ENCODE measurements around the gene PHF8. TPM values are rescaled to one million over a fixed set of nuclear protein-coding genes. Genes with fewer than 3 reads are reported as not detected.

Gene PHF8
- total and polyA plus RNA-seq, 12 donors: 6.1 to 73.5 (median 20.0) TPM

DNA sequence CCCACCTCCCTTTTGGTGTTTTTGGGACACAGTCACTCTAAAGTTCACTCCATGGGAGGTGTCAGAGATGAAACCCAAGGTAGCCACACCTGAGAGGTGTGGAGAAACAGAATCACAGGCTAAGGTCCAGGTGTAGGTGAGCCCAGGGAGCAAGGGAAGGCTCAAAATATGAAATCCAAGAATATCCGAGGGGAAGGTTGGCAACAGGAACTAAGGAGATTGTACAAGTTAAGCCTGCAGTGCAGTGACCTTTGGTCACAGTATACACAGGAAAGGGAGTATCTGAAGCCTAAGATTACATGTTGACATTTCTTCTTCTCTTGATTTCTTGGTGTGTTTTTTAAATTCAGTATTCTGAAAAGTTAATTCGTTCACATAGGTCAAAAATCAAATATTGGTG lies 46.5 kb downstream of the PHF8 start:
- no peaks in the 10 kb centered on the region for H3K9me3 ChIP-seq (replicated peaks in 1 of 3)
- no peak overlapping the region for H3K4me3 ChIP-seq
- H3K4me1 ChIP-seq (replicated peaks in 1 of 2): no peaks in the 10 kb centered on the region
- H3K27me3 ChIP-seq: no peaks in the 10 kb centered on the region
- H3K27ac ChIP-seq: no peak overlapping the region
- WGBS, 4 donors: 77 to 92% (median 85%) methylated on average over 2 of the region's 2 CpGs
- no peak for DNase-seq
- H3K36me3 ChIP-seq (replicated peaks in 1 of 2): peaks cover 0 to 17% of the 10 kb centered on the region in 2 donors
- intact Hi-C loops (cut with DNase I): no loop called here
- TF ChIP-seq POLR2A (IDR thresholded peaks at IDR 0.05): no peak
- TF ChIP-seq, protein P1, sequence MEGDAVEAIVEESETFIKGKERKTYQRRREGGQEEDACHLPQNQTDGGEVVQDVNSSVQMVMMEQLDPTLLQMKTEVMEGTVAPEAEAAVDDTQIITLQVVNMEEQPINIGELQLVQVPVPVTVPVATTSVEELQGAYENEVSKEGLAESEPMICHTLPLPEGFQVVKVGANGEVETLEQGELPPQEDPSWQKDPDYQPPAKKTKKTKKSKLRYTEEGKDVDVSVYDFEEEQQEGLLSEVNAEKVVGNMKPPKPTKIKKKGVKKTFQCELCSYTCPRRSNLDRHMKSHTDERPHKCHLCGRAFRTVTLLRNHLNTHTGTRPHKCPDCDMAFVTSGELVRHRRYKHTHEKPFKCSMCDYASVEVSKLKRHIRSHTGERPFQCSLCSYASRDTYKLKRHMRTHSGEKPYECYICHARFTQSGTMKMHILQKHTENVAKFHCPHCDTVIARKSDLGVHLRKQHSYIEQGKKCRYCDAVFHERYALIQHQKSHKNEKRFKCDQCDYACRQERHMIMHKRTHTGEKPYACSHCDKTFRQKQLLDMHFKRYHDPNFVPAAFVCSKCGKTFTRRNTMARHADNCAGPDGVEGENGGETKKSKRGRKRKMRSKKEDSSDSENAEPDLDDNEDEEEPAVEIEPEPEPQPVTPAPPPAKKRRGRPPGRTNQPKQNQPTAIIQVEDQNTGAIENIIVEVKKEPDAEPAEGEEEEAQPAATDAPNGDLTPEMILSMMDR (IDR thresholded peaks at IDR 0.05): no peak

DNA sequence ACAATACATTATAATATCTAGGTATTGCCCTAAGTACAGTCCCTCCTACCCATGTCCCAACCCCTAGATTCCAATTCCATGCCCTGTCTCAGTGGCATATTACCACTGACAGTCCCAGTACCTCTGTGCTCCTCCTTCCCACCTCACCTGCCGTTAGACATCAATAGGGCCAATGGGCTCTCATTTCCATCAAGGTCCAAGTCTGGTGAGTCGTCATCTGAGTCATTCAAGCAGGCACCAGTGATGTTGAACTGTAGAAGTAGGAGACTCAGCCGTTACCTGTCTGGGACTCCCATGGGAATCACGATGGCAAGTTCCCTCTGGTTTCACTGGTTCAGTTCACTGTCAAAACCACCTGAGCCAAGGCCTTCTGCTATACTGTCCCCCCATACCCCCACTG lies 51.7 kb downstream of the PHF8 start:
- TF ChIP-seq, protein P1 (IDR thresholded peaks at IDR 0.05): no peak
- no peak for TF ChIP-seq POLR2A (IDR thresholded peaks at IDR 0.05)
- DNase-seq: no peak
- Histone ChIP-seq H3K27ac (no peak overlapping the region), H3K36me3 (replicated peaks in 1 of 2) (peaks cover 0 to 7% of the 10 kb centered on the region in 2 donors), H3K4me3 (no peak overlapping the region), H3K27me3 (no peaks in the 10 kb centered on the region), H3K9me3 (replicated peaks in 1 of 3) (no peaks in the 10 kb centered on the region), H3K4me1 (replicated peaks in 1 of 2) (no peaks in the 10 kb centered on the region)
- intact Hi-C loops (cut with DNase I): no loop called here
- 65 to 81% (median 75%) methylated on average over 2 to 4 of the region's 4 CpGs for WGBS, 4 donors

DNA sequence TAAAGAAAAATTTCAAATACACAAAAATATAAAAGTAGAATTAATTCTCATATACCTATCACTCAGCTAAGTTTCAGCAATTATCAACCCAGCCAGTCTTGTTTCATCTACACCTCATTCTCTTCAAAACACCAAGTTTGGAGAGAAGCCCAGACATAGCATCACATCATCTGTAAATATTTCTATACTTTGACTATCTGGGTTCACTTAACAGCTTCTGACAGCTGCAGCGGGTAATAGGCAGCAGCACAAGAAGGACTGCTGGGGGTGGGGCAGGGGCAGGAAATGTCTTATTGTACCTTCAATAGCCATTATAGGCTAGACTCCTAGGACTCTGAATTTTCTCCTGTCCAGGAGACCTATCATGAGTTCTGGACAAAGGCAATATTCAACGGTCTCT lies 54.1 kb downstream of the PHF8 start:
- DNase-seq: no peak
- Histone ChIP-seq H3K27me3 (no peaks in the 10 kb centered on the region), H3K4me1 (replicated peaks in 1 of 2) (no peaks in the 10 kb centered on the region), H3K27ac (no peak overlapping the region), H3K4me3 (no peak overlapping the region), H3K36me3 (replicated peaks in 1 of 2) (peaks cover 0 to 18% of the 10 kb centered on the region in 2 donors), H3K9me3 (replicated peaks in 1 of 3) (no peaks in the 10 kb centered on the region)
- TF ChIP-seq, protein P1 (IDR thresholded peaks at IDR 0.05): no peak
- TF ChIP-seq POLR2A (IDR thresholded peaks at IDR 0.05): no peak
- WGBS, 4 donors: 84 to 99% (median 92%) methylated on average over 2 of the region's 2 CpGs
- intact Hi-C loops (cut with DNase I): no loop called here

DNA sequence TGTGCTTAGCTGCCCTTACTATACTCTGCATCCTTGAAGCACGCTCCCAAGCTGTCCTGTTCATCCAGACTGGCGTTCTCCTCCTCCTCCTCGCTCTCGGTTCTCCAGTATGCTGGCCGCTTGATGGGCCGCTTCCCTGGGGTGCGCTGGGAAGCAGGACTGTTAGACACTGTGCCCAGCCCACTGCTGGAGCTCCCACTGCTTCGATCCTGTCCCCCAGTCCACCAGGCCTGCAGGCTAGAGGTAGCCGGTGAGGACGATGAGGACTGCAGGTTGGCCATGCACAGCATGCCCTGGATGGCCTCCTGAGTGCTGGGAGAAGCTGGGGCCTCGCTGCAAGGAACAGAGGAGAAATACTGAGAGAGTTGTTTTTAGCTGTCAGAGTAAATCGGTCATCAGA lies 59.4 kb downstream of the PHF8 start:
- no peak for DNase-seq
- no peaks in the 10 kb centered on the region for H3K4me1 ChIP-seq (replicated peaks in 1 of 2)
- no peak overlapping the region for H3K27ac ChIP-seq
- 83 to 98% (median 91%) methylated on average over 10 to 12 of the region's 12 CpGs for WGBS, 4 donors
- intact Hi-C loops (cut with DNase I): no loop called here
- peaks cover 0 to 14% of the 10 kb centered on the region in 2 donors for H3K36me3 ChIP-seq (replicated peaks in 1 of 2)
- H3K27me3 ChIP-seq: no peaks in the 10 kb centered on the region
- no peak for TF ChIP-seq POLR2A (IDR thresholded peaks at IDR 0.05)
- TF ChIP-seq, protein P1 (IDR thresholded peaks at IDR 0.05): no peak
- H3K9me3 ChIP-seq (replicated peaks in 1 of 3): no peaks in the 10 kb centered on the region
- H3K4me3 ChIP-seq: no peak overlapping the region

Data from adrenal gland (tissue), 12 donors.